HG03175 (cell line): Measurements from ENCODE around the gene KCNE4.
"Not testable (repeated sequence)": the region's sequence is repeated elsewhere in the genome, so short reads cannot be mapped to it uniquely, and the experiment has no call there.

Experiments
- ATAC-seq: cut with Tn5 transposase; IDR thresholded peaks from one replicate; pipeline ENCODE4 v1.9.1; 2021; ENCODE audit warnings: mild to moderate bottlenecking, moderate library complexity; ENCODE audit not compliant: unreplicated experiment

The KCNE4 gene

DNA sequence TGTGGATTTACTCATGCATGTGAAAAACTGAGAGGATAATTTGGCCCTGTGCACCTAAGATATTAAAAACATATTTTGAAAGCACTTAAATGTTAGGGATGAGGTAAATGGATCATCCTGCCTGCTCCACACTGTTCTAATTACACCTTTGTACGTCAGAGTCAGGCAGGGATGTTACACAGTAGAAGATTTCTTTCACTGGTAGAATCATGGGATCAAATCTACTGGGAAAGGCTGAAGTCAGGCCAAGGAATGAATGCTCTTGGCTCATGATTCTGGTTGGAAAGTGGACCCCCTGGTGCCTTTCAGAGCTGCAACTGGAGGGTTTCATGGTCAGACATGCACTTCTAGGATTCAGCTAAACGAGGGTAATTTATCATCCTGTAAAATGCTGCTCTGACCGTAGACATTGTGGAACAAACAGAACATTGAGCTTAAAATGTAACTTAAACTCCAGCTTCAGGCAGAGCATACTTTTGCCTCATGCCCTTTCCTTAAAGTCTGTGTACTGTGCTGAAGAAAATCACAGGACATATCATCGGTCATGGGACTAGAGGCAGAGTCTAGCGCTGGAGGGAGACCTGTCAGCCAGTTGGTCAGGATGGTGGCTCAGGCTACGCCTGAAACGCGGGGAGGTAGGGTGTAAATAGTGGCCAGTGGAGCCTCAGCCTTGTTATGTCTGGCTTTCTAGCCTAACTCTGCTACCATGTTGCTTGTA lies 4.9 kb downstream of the KCNE4 start:
- no peak for ATAC-seq

DNA sequence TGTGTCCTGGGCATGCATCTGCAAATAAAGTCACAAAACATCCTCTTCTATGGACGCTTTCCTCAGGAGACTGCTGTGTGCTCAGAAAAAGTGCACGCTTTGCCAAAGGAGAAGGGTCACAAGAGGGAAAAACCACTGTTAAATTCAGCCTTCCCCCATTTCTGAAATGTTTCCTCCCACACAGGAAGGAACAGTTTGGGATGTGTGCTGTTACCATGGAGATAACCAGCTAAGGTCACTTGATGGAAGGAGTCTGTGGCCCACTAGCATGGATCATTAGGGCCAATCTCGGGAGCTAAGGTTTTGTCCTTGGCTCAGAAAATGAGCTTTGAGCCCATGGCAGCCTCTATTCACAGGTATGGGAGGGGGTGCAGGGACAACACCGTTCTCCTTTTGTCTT lies 5.6 kb downstream of the KCNE4 start:
- ATAC-seq: no peak

DNA sequence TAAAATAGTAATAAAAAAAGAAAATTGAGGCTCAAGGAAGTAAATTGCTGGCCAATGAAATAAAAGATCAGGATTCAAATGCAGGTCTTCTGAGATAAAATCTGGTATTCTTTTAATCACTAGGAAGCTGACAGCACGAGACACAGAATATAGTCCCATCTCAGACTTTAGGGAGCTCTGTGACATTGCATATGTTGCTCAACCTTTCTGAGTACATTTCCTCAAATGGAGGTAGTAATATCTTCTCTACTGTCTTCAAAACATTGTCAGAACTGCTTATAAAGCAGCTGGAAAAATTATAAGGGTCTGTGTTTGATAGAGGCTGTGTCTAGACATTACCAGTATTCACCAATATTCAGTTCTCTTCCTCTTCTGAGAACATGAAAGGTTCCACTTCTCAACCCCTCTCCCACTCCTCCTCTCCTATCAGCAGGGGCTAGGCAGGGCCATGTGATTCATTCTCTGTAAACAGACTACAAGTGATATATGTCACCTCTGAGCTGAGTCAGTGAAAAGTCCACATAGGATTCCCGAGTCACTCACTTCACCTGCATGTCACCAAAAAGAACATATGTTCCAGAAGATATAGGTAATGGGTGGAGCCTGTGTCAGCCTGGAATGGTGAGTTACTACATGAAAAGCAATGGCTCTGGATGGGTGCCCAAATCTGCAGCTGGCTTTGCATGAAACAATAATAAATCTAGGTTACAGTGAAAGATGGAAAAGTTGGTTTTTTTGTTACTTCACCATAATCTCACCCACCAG lies 7.1 kb downstream of the KCNE4 start:
- ATAC-seq: no peak

GRCh38 chr2:223060201-223060825 lies 8.3 kb downstream of the KCNE4 start:
- no peak for ATAC-seq

DNA sequence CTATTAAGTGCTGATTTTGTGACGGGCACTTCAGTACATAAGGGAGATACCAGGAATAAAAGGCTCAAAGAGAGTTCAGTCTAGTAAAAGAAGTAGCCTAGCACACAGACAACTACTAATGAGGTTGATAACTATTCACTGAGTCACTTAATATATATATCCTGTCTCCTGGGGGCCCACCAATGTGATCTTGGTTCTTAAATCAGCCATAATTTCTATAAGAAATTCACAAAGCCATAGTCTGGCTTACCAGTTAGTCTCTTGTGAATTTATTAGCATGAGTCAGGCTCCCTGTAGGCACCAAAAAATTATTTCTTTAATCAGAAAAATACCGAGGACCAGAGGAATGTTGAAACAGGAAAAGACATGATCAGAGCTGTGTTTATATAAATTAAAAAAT lies 10.4 kb downstream of the KCNE4 start:
- ATAC-seq: no peak

GRCh38 chr2:223065107-223065506 lies 13.1 kb downstream of the KCNE4 start:
- ATAC-seq: no peak

DNA sequence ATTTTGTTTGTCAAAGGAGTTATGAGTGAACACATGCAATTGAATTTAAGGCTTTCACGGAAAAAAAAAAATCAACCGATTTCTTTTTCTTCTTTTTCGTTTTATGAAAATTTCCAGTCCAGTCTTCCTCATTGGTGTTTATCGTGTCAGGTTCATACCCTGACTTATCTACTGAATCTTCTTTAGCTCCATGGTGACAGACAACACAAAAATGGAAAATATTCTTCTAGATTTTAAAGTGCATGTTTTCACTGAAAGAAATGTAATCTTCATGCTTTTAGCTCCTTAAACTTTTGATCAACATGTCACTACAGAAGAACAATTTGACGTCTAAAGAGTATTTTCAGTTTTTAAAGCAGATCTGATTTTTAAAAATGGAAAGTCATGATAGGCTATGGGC lies 14.7 kb downstream of the KCNE4 start:
- ATAC-seq: no peak

GRCh38 chr2:223068071-223068470 lies 16.1 kb downstream of the KCNE4 start:
- no peak for ATAC-seq

DNA sequence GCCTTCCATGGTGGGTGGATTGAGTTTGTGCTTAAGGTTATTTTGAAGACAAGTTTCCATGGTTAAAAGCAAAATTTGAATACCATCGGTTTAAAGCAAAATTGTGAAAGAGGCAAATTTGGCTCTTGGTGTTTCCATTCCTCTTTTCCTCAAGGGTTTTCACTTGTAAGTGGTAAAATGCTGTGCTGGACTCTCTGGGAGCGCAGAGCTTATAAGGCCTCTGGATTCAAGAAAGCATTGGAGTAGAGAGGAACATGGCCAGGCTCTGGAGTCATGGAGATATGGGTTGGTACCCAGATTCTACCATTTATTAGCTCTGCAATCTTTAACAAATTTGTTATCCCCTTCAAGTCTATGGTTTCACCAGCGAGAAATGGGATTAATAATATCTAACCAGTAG lies 17.5 kb downstream of the KCNE4 start:
- ATAC-seq: no peak

DNA sequence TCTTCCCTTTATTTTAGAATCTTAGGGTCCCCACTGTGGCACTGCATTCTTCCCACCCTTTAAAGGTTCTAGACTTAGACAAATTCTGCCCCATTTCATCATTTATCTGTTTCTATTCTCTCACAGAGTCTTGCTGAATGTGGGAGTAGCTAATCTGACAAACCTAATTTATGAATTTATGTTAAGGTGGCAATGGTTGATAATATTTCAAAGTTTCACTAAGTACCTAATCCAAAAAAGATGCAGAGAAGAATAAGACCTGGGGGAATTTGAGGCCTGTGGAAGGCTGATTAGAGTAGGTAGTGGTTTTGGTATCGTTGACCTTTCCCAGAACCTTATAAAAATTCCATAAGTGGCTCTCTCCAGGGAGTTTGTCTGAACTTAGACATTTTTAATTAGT lies 18.0 kb downstream of the KCNE4 start:
- ATAC-seq: no peak

DNA sequence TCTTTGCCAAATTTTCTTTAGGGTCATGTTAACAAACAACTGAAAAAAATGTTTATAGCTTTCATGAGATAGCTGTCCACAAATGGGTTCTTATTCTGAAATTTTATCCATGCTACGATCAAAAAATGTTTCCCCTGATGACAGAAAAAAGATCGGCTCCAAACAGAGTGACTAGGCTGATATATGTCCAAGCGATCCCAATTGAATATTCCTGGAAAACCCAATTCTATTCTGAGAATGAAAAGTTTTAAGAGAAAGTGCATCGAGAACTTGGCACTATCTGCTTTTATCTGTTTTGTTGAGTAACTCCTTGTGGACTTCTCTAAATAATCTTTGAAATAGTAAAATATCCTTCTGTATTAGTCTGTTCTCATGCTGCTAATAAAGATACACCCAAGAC lies 19.1 kb downstream of the KCNE4 start:
- ATAC-seq: no peak

- ATAC-seq: no peak
These were observed 20.8 kb downstream of the KCNE4 start for GRCh38 chr2:223072826-223073225.

DNA sequence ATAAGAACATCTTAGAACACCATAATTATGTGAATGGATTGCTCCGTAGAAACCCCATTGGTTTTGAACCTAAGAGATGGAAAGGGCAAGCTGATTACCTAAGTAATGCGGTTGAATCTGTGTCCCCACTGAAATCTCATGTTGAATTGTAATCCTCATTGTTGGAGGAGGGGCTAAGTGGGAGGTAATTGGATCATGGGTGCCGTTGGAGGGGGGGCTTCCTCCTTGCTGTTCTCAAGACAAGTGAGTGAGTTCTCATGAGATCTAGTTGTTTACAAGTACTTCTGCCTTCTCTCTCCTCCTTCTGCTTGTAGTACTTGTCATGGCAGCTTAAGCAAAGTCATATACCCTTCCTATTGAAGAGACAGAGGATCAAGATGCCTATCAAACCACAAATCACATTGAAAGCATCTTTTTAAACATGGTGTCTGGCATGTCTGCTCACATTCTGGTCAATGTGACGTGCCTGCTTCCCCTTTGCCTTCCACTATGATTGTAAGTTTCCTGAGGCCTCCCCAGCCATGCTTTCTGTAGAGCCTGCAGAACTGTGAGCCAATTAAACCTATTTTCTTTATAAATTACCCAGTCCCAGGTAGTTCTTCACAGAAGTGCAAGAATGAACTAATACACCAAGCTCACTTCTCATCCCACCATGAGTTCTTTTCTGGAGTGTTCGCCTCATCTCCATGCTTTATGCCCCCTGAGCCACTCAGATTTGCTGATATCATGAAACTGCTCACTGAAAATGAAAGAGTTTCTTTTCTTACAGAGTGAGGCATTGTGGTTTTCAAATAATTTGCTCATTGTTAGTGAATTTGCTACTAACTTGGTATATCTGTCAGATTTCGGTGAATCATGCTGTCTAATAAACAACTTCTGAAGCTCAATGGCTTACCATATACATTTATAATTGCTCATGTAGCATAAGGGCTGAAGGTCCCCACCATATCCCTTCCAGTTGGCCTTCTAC lies 23.6 kb downstream of the KCNE4 start:
- peak; percentile 77 for ATAC-seq

GRCh38 chr2:223076573-223076972 lies 24.6 kb downstream of the KCNE4 start:
- no peak for ATAC-seq

DNA sequence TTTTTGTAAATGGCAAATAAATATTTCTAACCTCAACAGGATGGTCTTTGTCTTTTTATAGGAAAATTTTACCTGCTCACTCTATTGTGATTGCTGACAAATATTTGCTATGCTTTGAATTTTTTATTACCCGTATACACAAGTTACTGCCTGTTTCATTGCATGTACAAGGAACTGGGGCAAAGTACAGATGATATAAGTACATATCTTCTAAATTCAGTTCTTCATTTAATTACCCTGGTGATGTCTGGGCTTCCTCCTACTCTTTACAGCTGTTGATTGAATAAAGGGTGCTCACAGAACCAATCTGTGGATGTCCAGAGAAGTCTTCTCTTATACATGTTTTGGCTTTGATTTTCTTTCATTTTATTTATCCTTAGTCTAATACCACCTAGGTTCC lies 26.5 kb downstream of the KCNE4 start:
- no peak for ATAC-seq

DNA sequence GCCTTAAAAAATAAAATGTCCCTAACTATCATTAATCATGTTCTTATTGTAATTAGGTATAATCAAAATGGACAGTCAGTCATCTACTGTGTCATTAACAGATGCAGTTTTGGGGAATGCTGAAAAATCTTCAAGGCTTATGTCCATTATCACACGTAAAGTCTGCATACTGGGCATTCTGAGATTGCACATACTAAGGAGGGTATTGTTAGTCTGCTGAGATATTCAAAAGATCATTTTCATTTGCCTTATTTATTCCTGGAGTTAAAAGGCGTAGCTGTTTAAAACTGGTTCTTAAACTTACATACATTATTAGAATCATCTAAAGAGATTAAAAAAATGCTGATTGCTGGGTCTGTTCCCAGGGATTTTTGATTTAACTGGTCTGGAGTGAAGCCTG lies 27.4 kb downstream of the KCNE4 start:
- ATAC-seq: no peak

- no peak for ATAC-seq
These were observed 27.9 kb downstream of the KCNE4 start for GRCh38 chr2:223079925-223080324.

DNA sequence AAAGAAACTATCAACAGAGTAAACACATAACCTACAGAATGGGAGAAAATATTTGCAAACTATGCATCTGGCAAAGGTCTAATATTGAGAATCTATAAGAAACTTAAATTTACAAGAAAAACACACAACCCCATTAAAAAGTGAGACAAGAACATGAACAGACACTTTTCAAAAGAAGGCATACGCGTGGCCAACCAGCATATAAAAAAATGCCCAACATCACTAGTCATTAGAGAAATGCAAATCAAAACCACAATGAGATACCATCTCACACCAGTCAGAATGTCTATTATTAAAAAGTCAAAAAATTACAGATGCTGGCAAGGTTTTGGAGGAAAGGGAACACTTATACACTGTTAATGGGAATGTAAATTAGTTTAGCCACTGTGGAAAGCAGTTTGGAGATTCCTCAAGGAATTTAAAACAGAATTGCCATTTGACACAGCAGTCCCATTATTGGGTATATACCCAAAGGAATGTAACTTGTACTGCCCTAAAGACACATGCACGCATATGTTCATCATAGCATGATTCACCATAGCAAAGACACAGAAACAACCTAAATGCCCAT lies 28.9 kb downstream of the KCNE4 start:
- not testable (repeated sequence) for ATAC-seq

- ATAC-seq: no peak
These were observed 29.8 kb downstream of the KCNE4 start for GRCh38 chr2:223081789-223082188.

- ATAC-seq: no peak
These were observed 30.7 kb downstream of the KCNE4 start for GRCh38 chr2:223082706-223083105.
